NCI-H2029 (cell line): ENCODE results near the gene FRMPD3.
"Not testable (repeated sequence)": the region's sequence is repeated elsewhere in the genome, so short reads cannot be mapped to it uniquely, and the experiment has no call there.

Experiments used
- DNase-seq: peaks from one replicate; lab custom pipeline; 2025; lab: John Stamatoyannopoulos, UW

The FRMPD3 gene

DNA sequence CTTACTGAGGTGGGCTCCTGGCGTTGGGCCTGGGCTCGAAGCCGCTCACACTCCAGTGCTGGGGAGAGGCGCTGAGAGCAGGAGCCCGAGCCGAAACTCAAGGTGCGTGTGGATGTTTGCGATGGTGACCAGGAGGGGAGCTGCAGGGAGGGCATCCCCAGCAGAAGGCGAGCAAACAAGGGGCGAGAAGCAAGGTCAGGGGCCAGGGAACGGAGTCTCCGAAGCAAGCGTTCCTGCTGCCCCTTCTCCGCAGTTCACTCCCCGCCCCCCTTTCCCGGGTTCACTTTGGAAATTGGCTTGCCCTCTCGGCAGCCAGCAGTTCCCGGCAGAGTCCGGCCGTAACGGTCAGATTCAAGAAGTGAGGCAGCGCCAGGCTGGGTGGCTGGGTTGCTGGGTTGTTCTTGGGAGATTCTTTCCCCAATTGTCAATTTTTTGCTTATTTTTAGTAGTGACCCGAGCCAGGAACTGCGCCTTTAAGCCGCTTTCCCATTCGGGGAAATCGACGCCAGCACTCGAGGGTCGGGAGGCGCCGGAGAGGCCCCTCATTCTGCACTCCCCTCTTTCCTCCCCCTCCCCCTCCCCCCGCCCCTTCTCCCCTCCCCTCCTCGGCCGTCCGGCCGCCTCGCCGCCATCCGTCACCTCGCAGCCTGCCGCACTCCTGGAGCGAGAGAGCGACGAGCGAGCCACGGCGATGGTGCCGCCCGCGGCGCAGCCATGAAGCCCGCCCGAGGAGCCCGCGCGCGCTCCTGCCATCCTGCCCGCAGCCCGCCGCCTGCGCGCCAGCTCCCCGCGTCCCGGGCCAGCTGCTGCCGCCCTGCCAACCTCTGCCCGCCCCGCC is at the start of gene FRMPD3:
Gene FRMPD3, plus strand, starts transcription at position 655 of the 838 bp plus-strand sequence. CDS start 76,937 bp downstream, outside the sequence.
- DNase-seq, result no peak

GRCh38 chrX:107420571-107420970 is 28.9 kb upstream of the FRMPD3 start:
- no peak for DNase-seq

DNA sequence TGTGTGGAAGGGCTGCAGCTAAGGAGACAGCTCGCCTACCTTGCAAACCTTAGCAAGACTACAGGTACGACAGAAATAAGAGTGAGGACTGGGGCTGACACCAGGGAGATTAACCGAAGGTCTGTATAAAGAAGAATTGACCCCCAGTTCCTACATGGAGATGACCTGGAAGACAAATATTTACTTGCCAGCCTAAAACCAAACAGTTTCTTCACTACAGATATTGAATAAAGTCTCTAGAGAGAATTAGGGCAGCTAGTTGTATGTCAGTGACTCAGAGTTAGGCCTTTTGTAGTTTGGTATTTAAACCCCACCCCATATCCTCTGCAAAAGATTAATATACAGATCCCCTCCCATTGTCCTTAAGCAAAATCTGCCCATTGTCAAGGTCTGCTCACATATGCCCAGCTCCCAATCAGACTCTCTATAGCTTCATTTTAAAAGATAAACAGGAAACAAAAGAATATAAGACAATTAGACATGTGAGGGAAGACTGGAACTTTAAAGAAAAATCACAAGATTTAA is 28.1 kb upstream of the FRMPD3 start:
- no peak for DNase-seq

DNA sequence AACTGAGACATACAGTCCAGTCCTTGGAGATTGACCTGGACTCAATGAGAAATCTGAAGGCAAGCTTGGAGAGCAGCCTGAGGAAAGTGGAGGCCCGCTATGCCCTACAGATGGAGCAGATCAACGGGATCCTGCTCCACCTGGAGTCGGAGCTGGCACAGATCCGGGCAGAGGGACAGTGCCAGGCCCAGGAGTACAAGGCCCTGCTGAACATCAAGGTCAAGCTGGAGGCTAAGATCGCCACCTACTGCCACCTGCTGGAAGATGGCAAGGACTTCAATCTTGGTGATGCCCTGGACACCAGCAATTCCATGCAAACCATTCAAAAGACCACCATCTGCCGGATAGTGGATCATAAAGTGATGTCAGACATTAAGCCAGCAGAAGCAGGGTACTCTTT is 20.4 kb upstream of the FRMPD3 start:
- DNase-seq, result peak; percentile 16

DNA sequence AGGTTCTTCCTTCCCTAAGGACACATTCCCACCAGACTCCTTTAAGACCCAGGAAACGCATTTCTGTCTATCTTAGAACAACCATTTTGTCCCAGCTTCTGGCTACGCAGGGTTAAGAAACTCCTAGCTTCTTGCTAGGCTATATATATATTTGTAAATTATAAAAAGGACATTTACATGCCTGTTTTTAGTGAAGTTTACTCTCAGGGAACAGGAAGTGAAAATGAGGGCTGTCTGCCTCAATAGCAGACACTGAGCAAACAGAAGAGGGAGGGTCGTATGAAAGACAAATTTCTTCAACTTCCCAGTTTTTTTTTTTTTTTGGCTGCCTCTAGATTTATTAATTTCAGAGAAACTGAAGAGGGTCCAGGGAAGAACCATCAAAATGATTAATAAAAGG is 9.3 kb upstream of the FRMPD3 start:
- no peak for DNase-seq

DNA sequence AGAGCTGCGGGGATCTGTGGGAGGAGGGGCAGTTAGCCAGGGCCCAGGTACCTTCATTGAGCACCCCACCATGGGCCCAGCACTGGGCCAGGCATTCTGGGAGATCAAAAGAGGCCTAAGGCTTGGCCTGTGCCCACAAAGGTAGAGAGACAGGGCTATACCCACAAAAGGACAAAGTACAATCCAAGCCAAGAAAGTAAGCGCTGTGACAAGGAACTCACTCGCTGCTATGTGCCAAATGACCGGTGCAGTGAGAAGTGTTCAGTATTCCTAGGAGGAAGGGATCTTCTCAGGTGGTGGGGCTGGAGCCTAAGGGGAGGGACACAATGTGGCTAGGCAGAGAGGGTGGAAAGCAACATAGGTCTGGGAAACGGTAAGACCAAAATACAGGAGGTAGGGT is 8.8 kb upstream of the FRMPD3 start:
- no peak for DNase-seq

GRCh38 chrX:107442914-107443527 is 6.4 kb upstream of the FRMPD3 start:
- peak; percentile 60 for DNase-seq

DNA sequence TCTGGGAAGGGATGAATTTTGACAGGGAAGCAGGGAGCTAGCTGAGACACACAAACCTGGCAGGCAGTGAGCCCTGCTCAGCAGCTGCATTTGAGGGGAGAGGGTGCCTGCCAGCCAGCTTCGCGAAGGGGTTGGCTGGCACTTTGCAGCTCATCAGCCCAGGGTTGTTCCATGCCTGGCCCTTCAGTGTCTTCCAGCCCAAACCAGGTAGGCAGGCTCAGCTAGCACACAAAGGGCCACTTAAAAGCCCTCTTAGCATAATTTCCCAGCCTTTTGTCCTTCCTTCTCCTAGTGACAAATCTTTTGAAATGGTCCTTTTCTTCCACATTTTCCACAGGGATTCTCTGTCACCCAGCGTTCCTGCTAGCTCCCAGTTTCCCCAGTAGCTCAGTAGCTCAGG is 4.3 kb upstream of the FRMPD3 start:
- peak; percentile 29 for DNase-seq

DNA sequence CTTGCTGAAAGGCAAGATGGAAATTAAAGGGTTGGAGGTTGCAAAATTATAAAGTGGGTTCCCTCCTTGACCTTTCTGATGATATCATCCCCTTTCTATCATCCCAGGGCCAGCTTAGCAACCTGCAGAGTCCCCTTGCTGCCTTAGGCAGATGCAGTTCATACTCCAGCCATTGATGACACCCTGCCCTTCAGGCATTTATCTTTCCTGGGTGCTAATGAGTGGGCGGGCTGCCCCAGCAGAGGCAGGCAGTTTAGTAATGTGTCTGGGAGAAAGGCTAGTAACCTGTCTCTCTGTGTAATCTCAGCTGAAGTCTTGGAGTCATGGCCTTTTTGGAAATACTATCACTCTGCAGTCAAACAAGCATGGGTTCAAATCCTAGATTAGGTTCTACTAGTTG is 3.8 kb upstream of the FRMPD3 start:
- no peak for DNase-seq

- no peak for DNase-seq
Measured at GRCh38 chrX:107447642-107448041, 1.8 kb upstream of the FRMPD3 start.

GRCh38 chrX:107448625-107448997 is 841 bp upstream of the FRMPD3 start:
- no peak for DNase-seq

GRCh38 chrX:107450823-107451509 is 1.5 kb downstream of the FRMPD3 start:
- DNase-seq, result no peak

GRCh38 chrX:107451731-107452130 is 2.3 kb downstream of the FRMPD3 start:
- DNase-seq, result no peak

GRCh38 chrX:107452581-107452980 is 3.1 kb downstream of the FRMPD3 start:
- DNase-seq, result no peak

- no peak for DNase-seq
Measured at GRCh38 chrX:107454302-107454701, 4.8 kb downstream of the FRMPD3 start.

GRCh38 chrX:107457289-107457688 is 7.8 kb downstream of the FRMPD3 start:
- no peak for DNase-seq

DNA sequence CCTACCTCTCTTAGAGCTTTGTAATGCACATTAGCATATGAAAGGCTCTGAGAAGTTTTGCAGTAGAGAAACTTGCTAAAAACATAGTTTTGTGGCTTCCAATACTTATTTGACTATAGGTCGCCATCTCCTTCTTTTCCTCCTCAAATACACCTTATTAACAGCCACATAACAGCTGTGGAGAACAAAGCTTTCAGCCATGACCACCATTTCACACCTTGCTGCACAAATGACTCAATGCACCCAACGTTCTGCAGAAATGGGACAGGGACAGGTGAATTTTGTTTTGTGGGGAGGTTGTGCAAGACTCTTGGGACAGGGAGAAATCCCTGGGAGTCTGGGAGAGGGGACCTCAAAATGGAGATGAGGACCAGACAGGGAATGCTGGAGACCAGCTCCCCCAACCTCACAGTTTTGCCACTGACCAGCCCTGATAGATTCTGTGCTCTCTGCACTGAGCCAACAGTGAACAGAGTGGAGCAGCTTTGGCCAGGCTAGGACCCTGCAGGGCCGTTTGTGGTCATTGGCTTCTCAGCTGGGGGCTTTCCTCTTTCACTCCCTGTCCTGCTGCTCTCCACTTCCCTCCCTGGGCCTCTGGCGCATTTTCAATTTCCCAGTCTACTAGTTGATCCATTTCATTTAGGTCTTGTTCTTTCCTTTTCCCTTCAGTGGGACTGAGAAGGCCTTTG is 16.6 kb downstream of the FRMPD3 start:
- no peak for DNase-seq

- no peak for DNase-seq
Measured at GRCh38 chrX:107467271-107467670, 17.8 kb downstream of the FRMPD3 start.

DNA sequence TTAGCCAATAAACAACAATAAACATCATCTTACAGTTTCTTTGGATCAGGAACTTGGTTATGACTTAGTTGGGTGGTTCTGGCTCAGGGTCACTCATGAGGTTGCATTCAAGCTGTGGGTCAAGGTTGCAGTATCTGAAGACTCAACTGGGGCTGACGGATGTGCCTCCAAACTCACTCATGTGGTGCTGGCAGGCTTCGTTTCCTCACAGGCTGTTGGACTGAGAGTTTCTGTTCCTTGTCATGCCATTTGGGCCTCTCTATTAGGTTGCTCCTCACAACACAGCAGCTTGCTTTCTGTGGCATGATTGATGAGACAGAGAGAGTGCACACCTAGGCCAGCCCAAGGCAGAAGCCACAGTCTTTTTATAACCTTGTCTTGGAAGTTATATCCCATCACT is 20.7 kb downstream of the FRMPD3 start:
- DNase-seq, result no peak

GRCh38 chrX:107470971-107471370 is 21.5 kb downstream of the FRMPD3 start:
- no peak for DNase-seq

GRCh38 chrX:107471420-107471819 is 22.0 kb downstream of the FRMPD3 start:
- DNase-seq, result not testable (repeated sequence)

GRCh38 chrX:107477406-107477805 is 28.0 kb downstream of the FRMPD3 start:
- DNase-seq, result no peak
